ENCODE results near the gene PIGV.
"Not testable (repeated sequence)": the region's sequence is repeated elsewhere in the genome, so short reads cannot be mapped to it uniquely, and the experiment has no call there.

PIGV gene

GRCh38 chr1:26826261-26827105, 38.7 kb downstream of the PIGV start, which contains the start of gene ZDHHC18:
TSS of gene ZDHHC18 (plus strand) at chr1:26826688. CDS start at chr1:26826805, 117 bp downstream.
- TF ChIP-seq GATA1 (IDR thresholded peaks at IDR 0.05; ENCODE audit: low read depth, low read length): no peak
- no peak for TF ChIP-seq POLR2A (IDR thresholded peaks at IDR 0.05; ENCODE audit: low read length)
- DNase-seq: peak in 1 of 2 experiments; percentile 88

- DNase-seq: no peak
- TF ChIP-seq POLR2A (IDR thresholded peaks at IDR 0.05; ENCODE audit: low read length) (no peak), GATA1 (IDR thresholded peaks at IDR 0.05; ENCODE audit: low read depth, low read length) (no peak)
These were observed 39.4 kb downstream of the PIGV start for GRCh38 chr1:26827106-26827604.

GRCh38 chr1:26827663-26828062, 39.9 kb downstream of the PIGV start:
- no peak for TF ChIP-seq GATA1 (IDR thresholded peaks at IDR 0.05; ENCODE audit: low read depth, low read length)
- no peak for DNase-seq

GRCh38 chr1:26828411-26828991, 40.8 kb downstream of the PIGV start:
- TF ChIP-seq GATA1 (IDR thresholded peaks at IDR 0.05; ENCODE audit: low read depth, low read length) (no peak), POLR2A (IDR thresholded peaks at IDR 0.05; ENCODE audit: low read length) (no peak)
- no peak for DNase-seq

GRCh38 chr1:26829184-26829911, 41.6 kb downstream of the PIGV start:
- TF ChIP-seq GATA1 (IDR thresholded peaks at IDR 0.05; ENCODE audit: low read depth, low read length): no peak
- TF ChIP-seq POLR2A (IDR thresholded peaks at IDR 0.05; ENCODE audit: low read length): no peak
- no peak for DNase-seq

- TF ChIP-seq GATA1 (IDR thresholded peaks at IDR 0.05; ENCODE audit: low read depth, low read length): no peak
- no peak for TF ChIP-seq POLR2A (IDR thresholded peaks at IDR 0.05; ENCODE audit: low read length)
- no peak for DNase-seq
These were observed 43.3 kb downstream of the PIGV start for GRCh38 chr1:26831059-26831458.

- no peak for DNase-seq
- TF ChIP-seq POLR2A (IDR thresholded peaks at IDR 0.05; ENCODE audit: low read length) (no peak), GATA1 (IDR thresholded peaks at IDR 0.05; ENCODE audit: low read depth, low read length) (no peak)
These were observed 43.9 kb downstream of the PIGV start for GRCh38 chr1:26831546-26832248.

GRCh38 chr1:26832249-26832960, 44.7 kb downstream of the PIGV start:
- no peak for DNase-seq
- no peak for TF ChIP-seq GATA1 (IDR thresholded peaks at IDR 0.05; ENCODE audit: low read depth, low read length)

GRCh38 chr1:26833432-26834405, 46.0 kb downstream of the PIGV start:
- TF ChIP-seq GATA1 (IDR thresholded peaks at IDR 0.05; ENCODE audit: low read depth, low read length) (no peak), POLR2A (IDR thresholded peaks at IDR 0.05; ENCODE audit: low read length) (no peak)
- no peak for DNase-seq

GRCh38 chr1:26837665-26838064, 49.9 kb downstream of the PIGV start:
- not testable (repeated sequence) for DNase-seq

GRCh38 chr1:26838474-26839338, 51.0 kb downstream of the PIGV start:
- no peak for DNase-seq
- no peak for TF ChIP-seq POLR2A (IDR thresholded peaks at IDR 0.05; ENCODE audit: low read length)
